ENCODE data around the gene SLC18A2. TPM values are rescaled to one million over a fixed set of nuclear protein-coding genes. Genes with fewer than 3 reads are reported as not detected.
"Not testable (repeated sequence)": the region's sequence is repeated elsewhere in the genome, so short reads cannot be mapped to it uniquely, and the experiment has no call there.

Gene SLC18A2
- total RNA-seq, 1 experiment from 2014 or later = not detected

- H3K4me3 ChIP-seq = no peak overlapping the region
- H3K4me1 ChIP-seq (replicated peaks) = no peaks in the 10 kb centered on the region
- H3K9me3 ChIP-seq (replicated peaks) = no peaks in the 10 kb centered on the region
- peaks cover 3% of the 10 kb centered on the region; the same call in 1 of the 2 replicates for H3K27me3 ChIP-seq (replicated peaks)
- DNase-seq (ENCODE audit: low read depth in 1 of 2, low spot score in 2 of 2) = no peak
- no peaks in the 10 kb centered on the region for H3K36me3 ChIP-seq
- no peak overlapping the region for H3K27ac ChIP-seq
Observed at GRCh38 chr10:117222552-117222951, 18.4 kb upstream of the SLC18A2 start.

- Histone ChIP-seq H3K27me3 (replicated peaks) (no peaks in the 10 kb centered on the region; the same call in 1 of the 2 replicates), H3K4me3 (no peak overlapping the region), H3K36me3 (no peaks in the 10 kb centered on the region), H3K9me3 (replicated peaks) (no peaks in the 10 kb centered on the region), H3K4me1 (replicated peaks) (no peaks in the 10 kb centered on the region), H3K27ac (no peak overlapping the region)
- DNase-seq (ENCODE audit: low read depth in 1 of 2, low spot score in 2 of 2) = no peak
Observed at GRCh38 chr10:117222976-117223692, 17.8 kb upstream of the SLC18A2 start.

- no peak for DNase-seq (ENCODE audit: low read depth in 1 of 2, low spot score in 2 of 2)
- H3K4me3 ChIP-seq = no peak overlapping the region
- H3K27me3 ChIP-seq (replicated peaks) = no peaks in the 10 kb centered on the region; the same call in 1 of the 2 replicates
- no peaks in the 10 kb centered on the region for H3K36me3 ChIP-seq
- H3K4me1 ChIP-seq (replicated peaks) = no peaks in the 10 kb centered on the region
- no peaks in the 10 kb centered on the region for H3K9me3 ChIP-seq (replicated peaks)
- H3K27ac ChIP-seq = no peak overlapping the region
Observed at GRCh38 chr10:117223693-117224430, 17.1 kb upstream of the SLC18A2 start.

GRCh38 chr10:117224881-117225280 lies 16.0 kb upstream of the SLC18A2 start:
- no peak for DNase-seq (ENCODE audit: low read depth in 1 of 2, low spot score in 2 of 2)
- H3K9me3 ChIP-seq (replicated peaks) = no peaks in the 10 kb centered on the region

GRCh38 chr10:117226813-117227451 lies 14.0 kb upstream of the SLC18A2 start:
- H3K36me3 ChIP-seq = no peaks in the 10 kb centered on the region
- no peaks in the 10 kb centered on the region; the same call in 1 of the 2 replicates for H3K27me3 ChIP-seq (replicated peaks)
- no peak overlapping the region for H3K4me3 ChIP-seq
- no peaks in the 10 kb centered on the region for H3K9me3 ChIP-seq (replicated peaks)
- DNase-seq (ENCODE audit: low read depth in 1 of 2, low spot score in 2 of 2) = peak in 1 of 2 experiments; percentile 31
- H3K27ac ChIP-seq = no peak overlapping the region
- H3K4me1 ChIP-seq (replicated peaks) = no peaks in the 10 kb centered on the region

More at GRCh38 chr10:117224881-117225280, 16.0 kb upstream of the SLC18A2 start:
- H3K4me3 ChIP-seq = no peak overlapping the region
- H3K27me3 ChIP-seq (replicated peaks) = no peaks in the 10 kb centered on the region; the same call in 1 of the 2 replicates
- no peaks in the 10 kb centered on the region for H3K36me3 ChIP-seq
- no peaks in the 10 kb centered on the region for H3K4me1 ChIP-seq (replicated peaks)
- H3K27ac ChIP-seq = no peak overlapping the region

GRCh38 chr10:117228210-117228609 lies 12.7 kb upstream of the SLC18A2 start:
- Histone ChIP-seq H3K36me3 (no peaks in the 10 kb centered on the region), H3K4me3 (no peak overlapping the region), H3K27me3 (replicated peaks) (no peaks in the 10 kb centered on the region; the same call in 1 of the 2 replicates), H3K9me3 (replicated peaks) (no peaks in the 10 kb centered on the region), H3K4me1 (replicated peaks) (no peaks in the 10 kb centered on the region), H3K27ac (no peak overlapping the region)
- no peak for DNase-seq (ENCODE audit: low read depth in 1 of 2, low spot score in 2 of 2)

- not testable (repeated sequence) for H3K27me3 ChIP-seq (replicated peaks); H3K4me3 ChIP-seq; DNase-seq (ENCODE audit: low read depth in 1 of 2, low spot score in 2 of 2); H3K27ac ChIP-seq; H3K36me3 ChIP-seq; H3K9me3 ChIP-seq (replicated peaks); H3K4me1 ChIP-seq (replicated peaks)
Observed at GRCh38 chr10:117230107-117230506, 10.8 kb upstream of the SLC18A2 start.

- H3K36me3 ChIP-seq = no peaks in the 10 kb centered on the region
- H3K4me1 ChIP-seq (replicated peaks) = no peaks in the 10 kb centered on the region
- peaks cover 28% of the 10 kb centered on the region for H3K27me3 ChIP-seq (replicated peaks)
Observed at GRCh38 chr10:117237401-117237991, 3.4 kb upstream of the SLC18A2 start.

GRCh38 chr10:117239051-117239450 lies 1.9 kb upstream of the SLC18A2 start:
- DNase-seq (ENCODE audit: low read depth in 1 of 2, low spot score in 2 of 2) = no peak
- Histone ChIP-seq H3K4me1 (replicated peaks) (no peaks in the 10 kb centered on the region), H3K36me3 (no peaks in the 10 kb centered on the region), H3K9me3 (replicated peaks) (no peaks in the 10 kb centered on the region), H3K4me3 (no peak overlapping the region), H3K27me3 (replicated peaks) (peaks cover 33% of the 10 kb centered on the region), H3K27ac (no peak overlapping the region)

More at GRCh38 chr10:117237401-117237991, 3.4 kb upstream of the SLC18A2 start:
- H3K27ac ChIP-seq = no peak overlapping the region
- no peaks in the 10 kb centered on the region for H3K9me3 ChIP-seq (replicated peaks)
- DNase-seq (ENCODE audit: low read depth in 1 of 2, low spot score in 2 of 2) = no peak
- H3K4me3 ChIP-seq = no peak overlapping the region

GRCh38 chr10:117239721-117240620 lies 943 bp upstream of the SLC18A2 start:
- no peaks in the 10 kb centered on the region for H3K9me3 ChIP-seq (replicated peaks)
- H3K27ac ChIP-seq = no peak overlapping the region
- no peaks in the 10 kb centered on the region for H3K4me1 ChIP-seq (replicated peaks)
- H3K36me3 ChIP-seq = no peaks in the 10 kb centered on the region
- H3K4me3 ChIP-seq = no peak overlapping the region
- H3K27me3 ChIP-seq (replicated peaks) = peaks cover 31% of the 10 kb centered on the region
- DNase-seq (ENCODE audit: low read depth in 1 of 2, low spot score in 2 of 2) = no peak

- Histone ChIP-seq H3K4me3 (no peak overlapping the region), H3K9me3 (replicated peaks) (no peaks in the 10 kb centered on the region), H3K27ac (no peak overlapping the region), H3K36me3 (no peaks in the 10 kb centered on the region), H3K27me3 (replicated peaks) (peaks cover 31% of the 10 kb centered on the region), H3K4me1 (replicated peaks) (no peaks in the 10 kb centered on the region)
- no peak for DNase-seq (ENCODE audit: low read depth in 1 of 2, low spot score in 2 of 2)
Observed at GRCh38 chr10:117241541-117242462, 888 bp downstream of the SLC18A2 start.

GRCh38 chr10:117242463-117242832 lies 1.5 kb downstream of the SLC18A2 start:
- Histone ChIP-seq H3K4me3 (no peak overlapping the region), H3K27me3 (replicated peaks) (peaks cover 31% of the 10 kb centered on the region), H3K9me3 (replicated peaks) (no peaks in the 10 kb centered on the region), H3K27ac (no peak overlapping the region), H3K36me3 (no peaks in the 10 kb centered on the region), H3K4me1 (replicated peaks) (no peaks in the 10 kb centered on the region)
- no peak for DNase-seq (ENCODE audit: low read depth in 1 of 2, low spot score in 2 of 2)
